Left colon (tissue), 2 donors: ENCODE measurements around the gene RASSF5. TPM values are rescaled to one million over a fixed set of nuclear protein-coding genes. Genes with fewer than 3 reads are reported as not detected.

Experiments used
- ATAC-seq: fragments of 200-7000 bp; cut with Tn5 transposase; one replicate; pipeline ENCODE4 v1.9.1; 2020; ENCODE audit warnings: mild to moderate bottlenecking, moderate library complexity
- DNase-seq, 2 donors: peaks; one replicate each; pipeline ENCODE4 v3.0.0-alpha.2; 2020
- intact Hi-C, 2 donors: fragments of 100-400 bp; cut with DNase I in 1 of 2; cut with micrococcal nuclease in 1 of 2; formaldehyde crosslinking; loops; one replicate each; pipeline versions ENCODE4 v1.11.2 to v1.14.0; 2022; cut with DNase I, micrococcal nuclease
- microRNA-seq, 2 donors: library from miRNA; unstranded; fragments of <30 nt; microRNA quantifications; one replicate each; pipeline versions ENCODE4 v1.1.0 to v1.2.0, GENCODE V29; 2020
- total RNA-seq, 2 donors: library from RNA; stranded (reverse); fragmentation: NEBNext Ultra II Directional; extraction: Animal tissue kit (Norgen Biotek cat#: 25700); gene quantifications; one replicate each; pipeline ENCODE4 v1.2.1, GENCODE V29; 2021
- donor health status: DM: no; HTN: no; CAD: no.
- donor health status: DM: yes; HTN: yes; CAD: no.

The RASSF5 gene
- total RNA-seq, 2 donors from 2014 or later: 3.3 to 7.7 TPM

- intact Hi-C loops: loop anchor here in 1 of 2 donors (2.0 to 10.0 kb wide), 2 partner anchors 30 to 280 kb away; no protein-coding TSS in a partner anchor
- DNase-seq: peak; percentile 85 to 97
- peak; percentile 62 for ATAC-seq
These were observed 127.2 kb downstream of the RASSF5 start for GRCh38 chr1:206634365-206635079.

- peak; percentile 100 for ATAC-seq
- intact Hi-C loops: loop anchor here in 1 of 2 donors (2.0 to 10.0 kb wide), 2 partner anchors 29 to 279 kb away; no protein-coding TSS in a partner anchor
- peak; percentile 94 to 96 for DNase-seq
These were observed 128.0 kb downstream of the RASSF5 start, which contains the start of gene DYRK3 for GRCh38 chr1:206635080-206635977. TSS of gene DYRK3 (plus strand) at chr1:206635536. CDS start at chr1:206635704, 168 bp downstream.

- intact Hi-C loops: loop anchor here in 1 of 2 donors (2.0 to 10.0 kb wide), 2 partner anchors 29 to 279 kb away; no protein-coding TSS in a partner anchor
- DNase-seq: no peak
- no peak for ATAC-seq
These were observed 128.6 kb downstream of the RASSF5 start for GRCh38 chr1:206635978-206636345.

GRCh38 chr1:206636671-206637070 lies 129.3 kb downstream of the RASSF5 start:
- DNase-seq (no peak), ATAC-seq (no peak)
- intact Hi-C loops: loop anchor here in 1 of 2 donors (10.0 kb wide), 1 partner anchor 278 kb away; no protein-coding TSS in a partner anchor

GRCh38 chr1:206637605-206638004 lies 130.3 kb downstream of the RASSF5 start:
- DNase-seq (no peak), ATAC-seq (no peak)
- intact Hi-C loops: loop anchor here in 1 of 2 donors (10.0 kb wide), 1 partner anchor 277 kb away; no protein-coding TSS in a partner anchor

Small RNA genes lying within 50 kb of the gene (microRNA-seq; reads per million reads assigned to microRNA genes)
- gene MIR6769B: 0 reads per million in 2 donors

Other genes starting within 250 kb of the RASSF5 start
- gene IKBKE, start 37.1 kb upstream of the RASSF5 start, total RNA-seq: 10 to 100 TPM; 18.2 to 19.8 TPM
- gene EIF2D, start 104.9 kb downstream of the RASSF5 start, total RNA-seq: 10 to 100 TPM; 35.5 to 38.4 TPM
- gene DYRK3, start 128.0 kb downstream of the RASSF5 start, total RNA-seq: 1 to 10 TPM in 1 of 2 donors, under 1 TPM in 1; 0.58 to 1.2 TPM
- 10 to 100 TPM; 62.5 to 80.8 TPM for gene MAPKAPK2, start 177.4 kb downstream of the RASSF5 start, total RNA-seq